ENCODE measurements around the gene PLPPR3.

- TF ChIP-seq ZFP30 (CRISPR knock-in tag; IDR thresholded peaks at IDR 0.05) (no peak), BACH2 (CRISPR knock-in tag; IDR thresholded peaks at IDR 0.05; ENCODE audit: borderline replicate concordance) (no peak), ZNF70 (CRISPR knock-in tag; IDR thresholded peaks at IDR 0.05) (no peak), GLIS3 (CRISPR knock-in tag; IDR thresholded peaks at IDR 0.05) (no peak), CSDC2 (CRISPR knock-in tag; IDR thresholded peaks at IDR 0.05) (no peak), PATZ1 (CRISPR knock-in tag; IDR thresholded peaks at IDR 0.05; ENCODE audit: borderline replicate concordance) (no peak)
- TF ChIP-seq, protein P1, sequence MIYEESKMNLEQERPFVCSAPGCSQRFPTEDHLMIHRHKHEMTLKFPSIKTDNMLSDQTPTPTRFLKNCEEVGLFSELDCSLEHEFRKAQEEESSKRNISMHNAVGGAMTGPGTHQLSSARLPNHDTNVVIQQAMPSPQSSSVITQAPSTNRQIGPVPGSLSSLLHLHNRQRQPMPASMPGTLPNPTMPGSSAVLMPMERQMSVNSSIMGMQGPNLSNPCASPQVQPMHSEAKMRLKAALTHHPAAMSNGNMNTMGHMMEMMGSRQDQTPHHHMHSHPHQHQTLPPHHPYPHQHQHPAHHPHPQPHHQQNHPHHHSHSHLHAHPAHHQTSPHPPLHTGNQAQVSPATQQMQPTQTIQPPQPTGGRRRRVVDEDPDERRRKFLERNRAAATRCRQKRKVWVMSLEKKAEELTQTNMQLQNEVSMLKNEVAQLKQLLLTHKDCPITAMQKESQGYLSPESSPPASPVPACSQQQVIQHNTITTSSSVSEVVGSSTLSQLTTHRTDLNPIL (CRISPR knock-in tag; IDR thresholded peaks at IDR 0.05; ENCODE audit: low read depth): no peak
- TF ChIP-seq, protein P2, sequence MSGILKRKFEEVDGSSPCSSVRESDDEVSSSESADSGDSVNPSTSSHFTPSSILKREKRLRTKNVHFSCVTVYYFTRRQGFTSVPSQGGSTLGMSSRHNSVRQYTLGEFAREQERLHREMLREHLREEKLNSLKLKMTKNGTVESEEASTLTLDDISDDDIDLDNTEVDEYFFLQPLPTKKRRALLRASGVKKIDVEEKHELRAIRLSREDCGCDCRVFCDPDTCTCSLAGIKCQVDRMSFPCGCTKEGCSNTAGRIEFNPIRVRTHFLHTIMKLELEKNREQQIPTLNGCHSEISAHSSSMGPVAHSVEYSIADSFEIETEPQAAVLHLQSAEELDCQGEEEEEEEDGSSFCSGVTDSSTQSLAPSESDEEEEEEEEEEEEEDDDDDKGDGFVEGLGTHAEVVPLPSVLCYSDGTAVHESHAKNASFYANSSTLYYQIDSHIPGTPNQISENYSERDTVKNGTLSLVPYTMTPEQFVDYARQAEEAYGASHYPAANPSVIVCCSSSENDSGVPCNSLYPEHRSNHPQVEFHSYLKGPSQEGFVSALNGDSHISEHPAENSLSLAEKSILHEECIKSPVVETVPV (CRISPR knock-in tag; IDR thresholded peaks at IDR 0.05): no peak
These were observed 25.8 kb downstream of the PLPPR3 start for GRCh38 chr19:795691-796581.

Measured in SK-N-SH treated with all-trans-retinoic acid at 6 μM for 48 hours (cell line).